Raji (cell line): ENCODE measurements around the gene SLC4A2.
A peak's percentile ranks its signal among the peaks of the same experiment; 100 is the strongest.

Experiments
- POLR2A ChIP-seq: IDR thresholded peaks from 2 replicates; pipeline ENCODE4 v1.6.1; 2011; ENCODE audit warnings: low read depth, low read length, control low read depth; ENCODE audit not compliant: insufficient read depth

The SLC4A2 gene

GRCh38 chr7:151079199-151079910 is 20.0 kb downstream of the SLC4A2 start:
- TF ChIP-seq POLR2A: no peak

- TF ChIP-seq POLR2A: no peak
Measured at GRCh38 chr7:151080067-151080521, 20.7 kb downstream of the SLC4A2 start.

GRCh38 chr7:151080522-151081169 is 21.3 kb downstream of the SLC4A2 start, which contains the start of gene FASTK:
Gene FASTK, minus strand, starts transcription at chr7:151080809. Its CDS starts 43 bp downstream, at chr7:151080766.
- peak; percentile 81 for TF ChIP-seq POLR2A

- no peak for TF ChIP-seq POLR2A
Measured at GRCh38 chr7:151081170-151082101, 22.0 kb downstream of the SLC4A2 start.

- no peak for TF ChIP-seq POLR2A
Measured at GRCh38 chr7:151082141-151083070, 23.0 kb downstream of the SLC4A2 start.

GRCh38 chr7:151083071-151083823 is 23.9 kb downstream of the SLC4A2 start, which contains the start of gene TMUB1:
Gene TMUB1, minus strand, starts transcription at chr7:151083493. Its CDS starts 930 bp downstream, at chr7:151082563.
- TF ChIP-seq POLR2A: peak; percentile 61; the same call in 1 of the 2 replicates

- no peak for TF ChIP-seq POLR2A
Measured at GRCh38 chr7:151083824-151084160, 24.4 kb downstream of the SLC4A2 start.

- TF ChIP-seq POLR2A: no peak
Measured at GRCh38 chr7:151085329-151085690, 25.9 kb downstream of the SLC4A2 start.

GRCh38 chr7:151085691-151086620 is 26.6 kb downstream of the SLC4A2 start, which contains the start of gene AGAP3:
Gene AGAP3, plus strand, starts transcription at chr7:151086475. Its CDS starts 267 bp downstream, at chr7:151086742.
- TF ChIP-seq POLR2A: peak; percentile 70

GRCh38 chr7:151086802-151087244 is 27.4 kb downstream of the SLC4A2 start:
- TF ChIP-seq POLR2A: no peak

- TF ChIP-seq POLR2A: 0 out of 2 replicates have a peak, but pooled peaks have one; percentile 25
Measured at GRCh38 chr7:151087245-151088018, 28.0 kb downstream of the SLC4A2 start.
